ENCODE measurements around the gene BPGM. TPM values are rescaled to one million over a fixed set of nuclear protein-coding genes. Genes with fewer than 3 reads are reported as not detected.

BPGM gene
- total RNA-seq, 1 donor from 2014 or later: 13.2 TPM

DNA sequence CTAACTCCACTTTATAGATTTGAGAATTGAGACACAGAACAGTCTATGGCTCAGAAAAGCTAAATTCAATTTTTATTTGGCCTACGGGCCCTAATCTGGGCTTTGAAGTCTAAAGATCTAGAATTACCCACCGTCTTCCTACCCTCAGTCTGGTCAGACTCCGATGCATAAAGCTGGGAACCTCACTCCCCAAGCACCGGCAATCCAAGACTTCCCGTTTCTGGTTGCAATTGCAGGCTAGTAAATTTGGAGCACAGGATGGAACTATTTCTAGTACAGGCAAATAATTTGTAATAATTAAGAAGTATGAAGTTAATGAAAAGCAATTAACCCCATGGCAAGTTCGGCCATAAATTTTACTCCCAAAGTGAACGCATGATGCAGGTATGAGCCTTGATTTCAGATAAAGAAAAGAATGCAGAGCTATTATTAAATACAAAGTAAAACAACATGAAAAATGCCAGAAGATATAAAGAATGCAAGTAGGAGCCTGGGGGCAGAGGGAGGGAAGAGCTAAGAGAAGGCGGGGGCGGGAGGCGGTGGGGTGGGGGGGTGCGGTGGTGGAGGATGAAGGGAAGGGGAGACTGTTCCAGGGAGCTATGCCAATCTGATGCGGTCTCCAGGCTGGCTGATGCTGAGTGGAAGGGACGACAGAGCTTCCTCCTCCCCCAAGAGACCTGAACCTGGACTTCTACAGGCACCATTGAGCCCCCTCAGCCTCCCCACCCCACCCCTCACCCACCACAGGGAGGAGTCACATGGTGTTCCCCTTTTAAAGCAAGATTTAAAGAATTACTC is 45.1 kb downstream of the BPGM start:
- DNase-seq (ENCODE audit: low spot score): no peak
- intact Hi-C loops (cut with DNase I): loop anchor here (5.0 kb wide), 4 partner anchors 41 to 266 kb away; no protein-coding TSS in a partner anchor

DNA sequence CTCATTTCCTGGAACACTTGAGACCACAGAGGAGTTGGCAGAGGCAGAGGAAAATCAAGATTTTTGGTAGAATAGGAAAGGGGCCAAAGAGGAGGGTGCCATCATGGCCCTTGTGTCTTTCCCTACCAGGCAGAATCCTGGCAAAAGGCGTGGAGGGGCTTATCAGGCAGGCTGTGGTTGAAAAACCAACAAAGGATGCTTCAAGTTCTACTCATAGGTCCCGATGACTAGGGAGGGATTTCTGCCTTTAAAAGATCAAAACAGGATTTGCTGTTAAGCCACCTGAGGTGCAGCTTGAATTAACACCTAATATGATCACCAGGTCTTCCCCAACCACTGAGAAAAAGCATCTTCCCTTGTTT is 45.7 kb downstream of the BPGM start:
- DNase-seq (ENCODE audit: low spot score): no peak
- intact Hi-C loops (cut with DNase I): loop anchor here (5.0 kb wide), 4 partner anchors 40 to 265 kb away; no protein-coding TSS in a partner anchor

DNA sequence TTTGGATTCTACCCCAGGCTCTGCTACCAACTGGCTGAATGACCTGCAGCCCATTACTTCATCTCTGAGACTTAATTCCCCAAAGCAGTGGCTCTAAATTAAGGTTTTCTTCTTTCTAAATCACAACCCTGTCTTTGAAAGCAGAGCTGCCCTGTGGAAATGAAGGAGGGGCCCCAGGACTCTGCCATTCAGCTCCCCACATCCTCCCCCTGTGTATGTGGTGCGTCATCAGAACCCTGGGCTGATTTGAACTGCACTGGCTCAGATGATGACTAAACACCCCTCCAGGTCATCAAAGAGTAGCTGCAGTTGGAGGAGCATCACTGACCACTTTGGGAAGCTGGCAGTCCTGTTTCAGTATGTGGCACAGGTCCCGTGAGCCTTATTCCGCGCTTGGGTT is 46.6 kb downstream of the BPGM start:
- intact Hi-C loops (cut with DNase I): loop anchor here (5.0 kb wide), 4 partner anchors 39 to 264 kb away; no protein-coding TSS in a partner anchor
- DNase-seq (ENCODE audit: low spot score): no peak

DNA sequence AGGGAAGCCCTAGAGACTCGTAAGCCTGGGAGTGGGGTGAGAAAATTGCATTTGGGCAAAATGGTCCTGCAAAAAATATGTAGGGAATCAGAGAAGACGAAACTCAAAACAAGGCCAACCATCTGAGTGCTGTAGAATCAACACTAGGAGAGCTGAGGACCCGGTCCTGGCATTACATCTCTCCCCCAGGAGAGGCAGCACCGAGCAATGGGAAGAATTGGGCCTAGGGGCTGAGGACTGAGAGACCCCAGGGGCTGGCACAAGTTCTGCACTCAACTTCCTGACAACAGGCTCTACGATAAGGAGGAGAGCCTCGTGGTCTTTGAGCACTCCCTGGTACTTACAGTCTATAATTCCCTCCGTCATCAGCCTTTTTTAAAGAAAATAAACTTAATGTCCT is 47.6 kb downstream of the BPGM start:
- DNase-seq (ENCODE audit: low spot score): no peak
- intact Hi-C loops (cut with DNase I): loop anchor here (5.0 kb wide), 4 partner anchors 38 to 263 kb away; no protein-coding TSS in a partner anchor

DNA sequence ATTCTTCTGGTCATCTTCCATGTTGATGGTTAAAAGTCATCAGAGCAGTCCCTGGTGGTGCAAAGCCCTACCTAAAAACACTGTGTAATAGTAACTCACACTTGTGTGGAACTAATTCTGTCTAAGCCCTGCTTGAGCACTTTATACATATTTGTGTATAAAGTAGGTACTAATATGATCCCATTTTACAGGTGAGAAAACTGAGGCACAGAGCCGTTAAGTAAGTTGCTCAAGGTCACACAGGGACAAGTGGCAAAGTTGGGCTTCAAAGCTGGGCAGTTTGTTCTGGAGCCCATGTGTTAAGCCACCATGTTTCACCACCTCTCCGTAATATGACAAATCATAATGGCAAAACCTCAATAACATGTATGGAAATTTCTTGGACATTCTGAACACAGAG is 48.1 kb downstream of the BPGM start:
- DNase-seq (ENCODE audit: low spot score): no peak
- intact Hi-C loops (cut with DNase I): loop anchor here (5.0 kb wide), 4 partner anchors 38 to 263 kb away; no protein-coding TSS in a partner anchor

DNA sequence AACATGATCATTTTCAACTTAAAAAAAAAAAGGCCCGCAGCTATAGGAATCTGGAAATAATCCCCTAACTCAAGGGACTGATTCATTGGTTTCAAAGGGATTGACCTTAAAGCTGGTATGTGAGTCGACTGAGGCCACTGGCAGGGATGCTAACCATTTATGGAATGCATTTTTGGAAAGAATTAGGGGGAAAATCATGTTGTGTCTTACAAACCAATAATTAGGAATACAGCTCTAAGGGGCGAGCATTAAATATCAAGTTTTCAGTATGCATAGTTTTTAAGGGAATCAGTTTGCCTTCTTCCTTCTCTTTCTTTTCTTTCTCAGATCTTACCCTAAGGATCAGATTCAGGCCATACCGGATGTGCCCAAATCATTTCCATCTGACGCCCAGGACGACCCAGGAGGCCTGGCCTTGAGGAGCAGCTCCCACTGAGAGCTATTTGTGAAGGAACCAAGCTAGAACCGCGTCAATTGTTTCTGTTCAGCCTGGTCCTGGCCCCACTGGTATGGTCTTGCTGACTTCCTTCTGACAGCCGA is 48.7 kb downstream of the BPGM start:
- DNase-seq (ENCODE audit: low spot score): no peak
- intact Hi-C loops (cut with DNase I): no loop called here

DNA sequence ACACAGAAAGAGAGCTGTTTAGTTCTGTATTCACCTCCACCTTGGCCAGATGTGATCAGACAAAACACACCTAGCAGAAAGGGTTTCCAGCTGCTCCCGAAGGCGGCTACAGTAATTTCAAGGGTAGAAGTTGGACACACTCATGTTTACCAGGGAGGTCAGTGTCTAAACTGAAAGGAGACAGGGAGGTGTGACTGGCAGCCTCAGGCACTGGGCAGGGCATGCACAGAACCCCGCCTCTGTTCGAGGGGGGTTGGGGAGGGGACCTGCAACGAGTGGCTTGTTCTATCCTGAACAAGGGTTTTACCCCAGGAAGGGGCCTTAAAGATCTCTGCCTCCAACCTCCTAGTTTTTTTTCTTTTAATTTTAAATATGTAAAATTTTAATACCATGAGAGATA is 49.6 kb downstream of the BPGM start:
- DNase-seq (ENCODE audit: low spot score): no peak
- intact Hi-C loops (cut with DNase I): no loop called here

DNA sequence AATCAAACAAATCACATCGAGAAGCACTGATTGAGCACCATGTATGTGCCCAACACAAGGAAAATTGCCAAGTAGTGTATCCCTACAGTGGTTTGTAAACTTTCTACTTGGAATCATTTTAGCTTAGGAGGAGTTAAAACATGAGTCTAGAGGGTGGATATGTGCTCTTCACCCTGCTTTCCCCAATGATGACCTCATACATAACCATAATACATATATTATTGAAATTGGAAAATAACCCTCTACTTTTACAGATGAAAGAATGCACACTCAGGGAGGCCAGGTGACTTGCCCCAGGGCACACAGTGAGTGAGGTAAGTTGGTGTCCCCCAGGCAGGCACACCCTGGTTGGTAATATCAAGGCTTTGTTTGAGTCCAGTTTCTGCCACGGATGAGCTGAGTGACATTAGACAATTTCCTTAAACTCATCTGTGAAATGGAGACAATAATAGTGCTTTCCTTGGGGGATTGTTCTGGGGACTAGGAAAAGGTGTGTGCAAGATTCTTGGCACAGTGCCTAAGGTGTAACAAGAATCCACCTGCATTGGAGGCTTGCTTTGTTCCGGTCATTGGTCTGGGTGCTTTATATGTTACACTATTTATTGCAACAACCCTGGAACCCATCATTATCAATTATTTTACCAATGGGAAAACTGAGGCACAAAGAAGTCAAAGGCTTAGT is 50.7 kb downstream of the BPGM start:
- DNase-seq (ENCODE audit: low spot score): no peak
- intact Hi-C loops (cut with DNase I): no loop called here

DNA sequence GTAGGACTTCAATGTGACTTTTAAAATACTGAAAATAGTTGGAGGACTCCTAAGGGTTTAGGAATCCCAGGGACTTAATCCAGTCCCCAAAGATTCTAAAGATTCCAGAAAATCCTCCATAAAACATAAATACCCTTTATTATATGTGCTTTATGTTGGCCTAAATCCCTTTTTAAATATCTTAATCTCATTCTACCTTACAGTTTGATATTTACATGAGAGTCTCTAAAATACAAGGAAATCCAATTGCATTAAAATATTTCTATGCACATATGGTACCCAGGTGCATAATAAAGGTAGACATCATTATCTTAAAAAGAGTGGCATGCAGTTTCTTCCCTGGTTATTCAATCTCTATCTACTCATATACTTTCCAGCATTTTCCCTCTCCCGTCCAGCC is 51.8 kb downstream of the BPGM start:
- no peak for DNase-seq (ENCODE audit: low spot score)
- intact Hi-C loops (cut with DNase I): no loop called here

DNA sequence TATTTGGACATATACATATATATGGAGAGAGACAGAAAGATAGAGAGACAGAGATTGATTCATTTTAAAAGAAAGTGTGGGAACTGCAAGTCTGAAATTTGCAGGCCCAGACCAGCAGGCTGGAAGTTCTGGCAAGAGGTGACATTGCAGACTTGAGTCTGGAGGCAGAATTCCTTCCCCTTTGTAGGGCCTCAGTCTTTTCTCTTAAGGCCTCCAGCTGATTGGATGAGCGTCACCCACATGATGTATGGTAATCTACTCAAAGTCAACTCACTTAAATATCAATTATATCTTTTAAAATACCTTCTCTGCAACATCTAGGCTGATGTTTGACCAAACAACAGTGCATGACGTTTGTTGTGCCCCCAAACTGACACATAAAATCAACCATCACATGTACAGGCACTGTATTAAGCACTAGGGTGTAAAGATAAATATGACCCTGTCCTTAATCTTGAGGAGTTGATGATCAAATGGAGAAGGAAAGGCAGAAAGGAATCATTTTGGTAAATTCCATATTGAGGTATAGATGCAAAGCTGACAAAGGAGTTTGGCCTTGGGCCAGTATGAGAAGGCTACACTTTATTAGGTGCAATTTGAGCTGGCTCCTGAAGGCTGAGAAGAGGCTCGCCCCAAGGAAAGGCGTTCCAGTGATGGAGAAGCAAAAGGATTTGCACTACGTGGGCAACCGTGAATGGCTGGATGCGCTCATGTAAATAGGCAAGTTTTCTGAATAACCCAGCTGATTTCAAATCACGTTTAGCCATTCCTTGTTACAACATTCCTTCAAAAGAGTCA is 52.6 kb downstream of the BPGM start:
- intact Hi-C loops (cut with DNase I): no loop called here
- DNase-seq (ENCODE audit: low spot score): no peak

DNA sequence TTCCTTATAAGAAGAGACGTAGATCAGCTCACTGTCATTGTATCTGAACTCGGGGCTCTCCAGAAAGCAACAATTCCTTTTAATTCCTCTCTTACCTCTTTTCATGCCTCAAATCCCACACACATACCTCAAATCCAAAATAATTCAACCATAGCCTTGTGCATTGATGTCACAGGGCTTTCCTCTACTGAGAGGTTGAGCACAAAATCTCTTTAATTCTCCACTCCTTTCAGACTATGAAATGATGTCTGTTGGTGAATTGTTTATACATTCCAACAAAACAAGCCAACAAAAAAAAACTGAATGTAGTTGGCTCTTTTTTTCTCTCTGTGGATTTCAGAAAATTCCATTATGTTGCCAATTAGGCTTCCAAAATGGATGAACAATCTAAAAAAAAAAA is 53.2 kb downstream of the BPGM start:
- DNase-seq (ENCODE audit: low spot score): no peak
- intact Hi-C loops (cut with DNase I): no loop called here

DNA sequence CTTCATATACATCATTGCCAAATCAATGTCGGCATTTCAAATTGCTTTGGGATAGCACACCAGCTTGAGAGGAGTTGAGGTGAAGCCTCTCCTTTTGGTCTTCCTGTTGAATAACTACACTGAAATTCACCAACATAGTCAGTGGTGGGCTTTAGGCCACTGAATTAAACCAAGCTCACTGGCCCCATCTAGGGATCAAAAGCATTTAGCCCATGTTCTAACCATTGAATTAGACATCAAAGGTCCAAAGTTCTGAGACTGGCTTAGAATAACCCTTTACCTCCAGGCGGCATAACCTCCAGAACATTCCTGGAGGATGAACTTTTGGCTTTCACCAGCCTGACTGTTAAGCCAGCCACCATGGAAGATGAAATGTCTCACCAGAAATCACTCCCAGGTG is 54.6 kb downstream of the BPGM start:
- DNase-seq (ENCODE audit: low spot score): no peak
- intact Hi-C loops (cut with DNase I): no loop called here

DNA sequence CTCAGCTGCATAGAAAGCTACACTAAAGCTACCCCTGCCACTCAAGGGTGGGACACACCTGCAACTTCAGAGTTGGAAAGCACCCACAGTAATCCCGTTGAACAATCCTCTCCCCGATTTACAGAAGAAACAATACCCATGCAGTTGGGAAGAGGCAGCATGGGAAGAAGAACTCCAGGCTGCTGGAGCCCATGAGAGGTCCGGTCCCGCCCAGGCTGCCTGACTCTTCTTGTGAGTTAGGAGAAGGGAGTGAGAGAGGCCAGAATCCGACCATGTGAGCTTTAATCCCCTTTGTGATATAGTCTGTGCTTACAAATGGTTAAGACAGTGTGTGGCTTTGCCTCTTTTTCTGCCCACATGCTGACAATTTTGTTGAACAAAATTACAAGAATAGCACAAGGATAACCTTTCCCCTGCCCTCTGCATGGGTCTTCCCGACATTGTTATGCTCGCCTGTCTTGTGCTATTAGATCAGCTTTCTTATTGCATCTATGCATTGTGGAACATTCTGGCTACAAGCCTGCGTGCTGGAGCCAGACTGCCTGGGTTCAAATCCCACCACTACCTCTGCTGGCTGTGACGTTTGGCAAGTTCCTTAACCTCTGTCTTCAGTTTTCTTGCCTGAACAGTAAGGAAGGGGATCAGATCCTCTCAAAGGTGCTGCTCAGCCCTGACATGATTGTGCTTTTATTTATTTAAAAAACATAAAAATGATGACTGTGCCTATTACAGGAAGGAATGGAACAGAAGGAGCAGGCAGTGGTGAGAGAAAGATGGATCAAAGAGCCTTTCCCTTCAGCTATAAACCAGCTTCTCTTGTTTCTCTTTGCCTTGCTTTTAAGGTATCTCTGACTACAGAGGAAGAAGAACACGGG is 56.0 kb downstream of the BPGM start:
- DNase-seq (ENCODE audit: low spot score): no peak
- intact Hi-C loops (cut with DNase I): no loop called here

DNA sequence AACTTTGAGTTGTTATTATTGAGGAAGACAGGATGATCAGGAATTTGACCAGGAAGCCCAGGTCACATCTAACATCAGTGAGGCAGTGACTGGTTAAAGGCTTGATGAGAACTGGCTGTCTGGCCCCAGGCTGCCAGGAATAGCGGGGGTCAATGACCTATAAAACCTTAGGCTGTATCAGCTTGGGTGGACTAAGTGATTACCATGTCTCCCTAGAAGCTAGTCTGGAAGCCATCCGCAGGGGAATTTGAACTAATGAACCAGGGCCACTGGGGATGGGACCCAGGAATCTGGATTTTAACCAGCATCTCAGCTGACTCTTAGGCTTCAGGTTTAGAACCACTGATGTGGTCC is 56.6 kb downstream of the BPGM start:
- intact Hi-C loops (cut with DNase I): no loop called here

DNA sequence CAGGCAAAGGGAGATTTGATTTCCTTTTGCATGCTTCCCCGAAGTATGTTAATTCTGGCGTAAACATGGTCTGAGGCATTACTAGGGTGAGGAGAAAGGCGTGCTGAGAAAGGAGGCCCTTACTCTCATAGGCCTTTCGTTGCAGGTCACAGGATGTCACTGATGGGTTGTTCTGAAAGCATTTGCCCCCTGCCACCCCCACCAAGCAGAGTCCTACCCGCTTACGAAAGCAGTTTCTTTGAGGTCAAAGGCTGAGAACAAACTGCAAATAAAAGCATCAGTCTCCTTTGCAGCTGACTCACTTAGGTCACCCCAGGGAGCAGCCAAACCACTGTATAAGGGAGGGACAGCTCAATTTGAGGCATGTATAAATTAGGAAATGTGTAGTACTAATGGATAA is 57.1 kb downstream of the BPGM start:
- intact Hi-C loops (cut with DNase I): no loop called here
- no peak for DNase-seq (ENCODE audit: low spot score)

More for the DNA sequence above, 56.6 kb downstream of the BPGM start:
- DNase-seq (ENCODE audit: low spot score): no peak

DNA sequence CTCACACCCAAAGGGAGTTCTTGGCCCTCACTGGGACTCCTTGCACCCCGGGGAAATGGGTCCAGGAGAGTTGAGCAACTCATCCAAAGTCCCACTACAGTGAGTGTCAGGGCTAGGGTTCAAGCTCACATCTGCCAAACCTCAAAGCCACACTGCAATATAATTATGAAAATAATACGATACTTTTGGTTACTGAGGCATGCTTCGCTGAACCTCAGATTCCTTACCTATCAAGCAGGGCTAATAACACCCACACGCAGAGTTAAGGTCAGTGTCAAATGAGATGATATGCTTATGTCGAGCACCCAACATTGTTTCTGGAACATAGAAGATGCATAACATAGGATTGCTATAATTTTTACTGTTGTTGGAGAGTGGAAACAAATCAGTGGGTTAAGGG is 58.2 kb downstream of the BPGM start:
- DNase-seq (ENCODE audit: low spot score): no peak
- intact Hi-C loops (cut with DNase I): no loop called here

DNA sequence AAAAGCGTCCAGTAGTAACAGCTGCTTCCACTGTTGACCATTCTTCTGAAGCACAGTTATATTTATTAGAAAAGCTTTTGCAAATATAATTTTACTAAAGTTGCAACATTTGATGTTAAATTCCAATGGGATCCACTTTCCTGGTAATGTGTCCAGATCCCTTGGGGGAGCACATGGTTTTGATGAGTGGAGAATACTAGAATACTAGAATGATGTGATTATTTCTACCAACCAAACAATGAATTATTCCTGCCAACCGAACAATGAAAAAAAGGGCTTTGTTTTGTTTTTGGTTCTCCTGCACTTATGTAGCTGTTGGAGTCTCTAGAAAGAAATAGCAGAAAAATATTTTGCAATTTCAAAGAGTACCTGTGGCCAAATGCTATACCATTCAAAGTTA is 59.1 kb downstream of the BPGM start:
- intact Hi-C loops (cut with DNase I): no loop called here
- no peak for DNase-seq (ENCODE audit: low spot score)

DNA sequence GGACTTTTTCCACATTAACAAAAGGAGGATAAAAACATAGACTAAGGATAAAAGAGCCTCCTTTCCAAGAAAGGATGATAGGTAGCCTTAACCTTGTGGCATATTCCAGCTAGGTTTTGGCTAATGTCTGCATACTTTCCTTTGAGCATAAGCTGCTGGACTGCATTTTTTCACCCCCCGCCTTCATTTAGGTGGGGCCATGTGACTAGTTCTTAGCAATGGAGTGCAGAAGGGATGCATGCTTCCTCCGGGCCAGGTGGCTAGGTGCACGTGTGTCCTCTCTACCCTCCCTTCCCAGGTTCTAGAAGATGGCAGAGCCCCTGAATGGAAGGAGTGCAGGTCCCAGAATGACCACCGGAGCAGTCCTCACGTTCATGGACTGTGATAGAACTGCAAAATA is 59.8 kb downstream of the BPGM start:
- no peak for DNase-seq (ENCODE audit: low spot score)
- intact Hi-C loops (cut with DNase I): no loop called here

DNA sequence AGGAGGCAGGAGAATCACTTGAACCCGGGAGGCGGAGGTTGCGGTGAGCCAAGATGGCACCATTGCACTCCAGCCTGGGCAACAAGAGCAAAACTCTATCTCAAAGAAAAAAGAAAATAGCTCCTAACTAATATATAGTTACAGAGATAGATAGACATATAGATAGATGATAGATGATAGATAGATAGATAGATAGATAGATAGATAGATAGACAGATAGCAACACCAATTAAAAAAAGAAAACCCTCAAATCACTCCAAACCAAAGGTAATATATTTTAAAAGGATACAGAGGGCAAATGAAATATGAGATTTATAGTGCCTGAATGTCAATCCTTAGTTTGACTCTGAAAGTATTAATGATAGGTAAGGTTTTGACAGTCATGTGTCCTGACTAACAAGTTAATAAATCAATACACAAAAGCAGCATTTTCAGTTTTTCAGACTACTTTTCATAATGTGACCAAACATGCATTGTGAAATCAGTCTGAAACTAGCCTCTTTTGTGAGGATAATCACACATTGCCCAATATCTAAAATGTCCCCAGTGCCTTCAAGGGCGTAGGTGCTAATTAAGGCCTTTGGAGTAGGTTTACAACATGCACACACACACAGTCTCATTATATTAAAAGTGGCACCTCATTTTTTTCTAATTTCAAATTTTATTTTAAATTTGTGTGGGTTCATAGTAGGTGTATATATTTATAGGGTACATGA is 61.2 kb downstream of the BPGM start:
- no peak for DNase-seq (ENCODE audit: low spot score)
- intact Hi-C loops (cut with DNase I): no loop called here

Measured in cardiac septum (tissue), 1 donor.